ENCODE data around the gene TENT4A. TPM values are rescaled to one million over a fixed set of nuclear protein-coding genes. Genes with fewer than 3 reads are reported as not detected.
A peak's percentile ranks its signal among the peaks of the same experiment; 100 is the strongest.

Gene TENT4A
- total and polyA plus RNA-seq, 7 experiments from 2014 or later: 1.6 to 61.4 (median 50.7) TPM

DNA sequence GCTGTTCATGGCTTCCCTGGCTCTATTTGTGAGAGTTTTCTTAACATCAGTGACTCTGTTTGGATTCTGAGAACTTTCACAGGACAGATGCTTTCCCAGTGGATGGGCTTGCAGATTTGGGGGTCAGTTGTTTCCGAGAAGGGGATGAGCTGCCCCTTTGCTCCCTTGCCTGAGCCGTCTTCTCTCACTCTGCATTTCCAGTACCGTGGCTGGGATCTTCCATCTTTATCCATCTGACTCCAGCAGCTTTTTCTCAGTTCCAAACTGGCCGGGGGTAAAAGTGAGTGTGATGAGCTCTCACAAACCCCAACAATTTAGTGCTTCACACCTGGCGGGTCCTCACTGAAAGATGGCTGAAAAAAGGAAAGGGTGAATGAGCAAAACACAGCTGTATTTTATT, 79.1 kb downstream of the TENT4A start:
- H3K9me3 Mint-ChIP-seq: peaks cover 0 to 4% (median 0%) of the 10 kb centered on the region in 11 donors
- no peaks in the 10 kb centered on the region for H3K4me1 ChIP-seq (ENCODE audit: control insufficient read depth in 2 of 2, insufficient read depth in 2 of 2, low read length in 2 of 2)
- DNase-seq (no peak), ATAC-seq (no peak)
- no peaks in the 10 kb centered on the region for H3K27me3 ChIP-seq (ENCODE audit: control insufficient read depth in 2 of 2, insufficient read depth in 2 of 2, low read length in 2 of 2)
- H3K4me3 ChIP-seq (ENCODE audit: low read length): no peak overlapping the region
- H3K4me1 Mint-ChIP-seq: peaks cover 4 to 16% (median 9%) of the 10 kb centered on the region in 7 donors
- H3K36me3 Mint-ChIP-seq: peaks cover 0 to 4% (median 0%) of the 10 kb centered on the region in 5 donors
- no peak overlapping the region for H3K4me3 Mint-ChIP-seq
- ChIA-PET CTCF (no interaction called here), POLR2A (no interaction called here)
- no peaks in the 10 kb centered on the region for H3K9me3 ChIP-seq (ENCODE audit: control insufficient read depth in 2 of 3, low read length in 3 of 3)
- H3K27ac ChIP-seq (ENCODE audit: low read depth, low read length): no peak overlapping the region
- no peak overlapping the region for H3K27ac Mint-ChIP-seq
- no peaks in the 10 kb centered on the region for H3K36me3 ChIP-seq (ENCODE audit: control insufficient read depth in 2 of 3, insufficient read depth in 3 of 3, low read length in 3 of 3)
- H3K27me3 Mint-ChIP-seq: peaks cover 3 to 22% (median 12%) of the 10 kb centered on the region in 5 donors
- intact Hi-C loops (cut with micrococcal nuclease): no loop called here

DNA sequence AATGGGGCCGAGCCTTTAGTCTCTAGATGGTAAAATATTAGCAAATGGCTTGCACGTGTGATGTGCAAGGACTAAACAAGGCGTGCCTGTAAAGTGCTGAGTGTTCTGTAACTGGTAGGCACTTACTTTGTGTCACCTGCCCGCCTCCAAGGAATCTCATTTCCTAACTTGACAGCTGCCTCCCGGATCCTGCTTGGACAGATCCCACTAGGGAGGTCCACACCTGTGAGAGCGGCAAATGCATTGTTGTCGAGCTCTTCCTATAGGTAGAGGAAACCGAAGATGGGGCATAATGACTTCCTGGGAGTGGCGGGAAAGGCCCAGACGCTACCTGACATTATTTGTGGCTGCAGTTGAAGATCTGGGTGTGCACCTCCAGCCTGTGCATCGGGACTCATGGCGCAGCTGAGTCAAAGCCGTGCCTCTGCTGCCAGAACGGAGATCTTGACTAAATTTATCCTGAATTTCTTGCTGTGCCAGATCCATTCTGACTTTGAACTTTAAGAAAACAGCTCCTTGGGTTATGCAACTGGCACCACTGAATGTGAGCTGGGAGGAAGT, 79.8 kb downstream of the TENT4A start:
- peak overlapping the region in 9 of 10 donors; percentile 5 to 73 (median 53) for H3K4me3 Mint-ChIP-seq
- POLR2A ChIA-PET: no interaction called here
- H3K27me3 ChIP-seq (ENCODE audit: control insufficient read depth in 2 of 2, insufficient read depth in 2 of 2, low read length in 2 of 2): no peaks in the 10 kb centered on the region
- peaks cover 0 to 4% (median 0%) of the 10 kb centered on the region in 11 donors for H3K9me3 Mint-ChIP-seq
- peaks cover 4 to 16% (median 9%) of the 10 kb centered on the region in 7 donors for H3K4me1 Mint-ChIP-seq
- no peak overlapping the region for H3K4me3 ChIP-seq (ENCODE audit: low read length)
- peaks cover 0 to 4% (median 0%) of the 10 kb centered on the region in 5 donors for H3K36me3 Mint-ChIP-seq
- H3K9me3 ChIP-seq (ENCODE audit: control insufficient read depth in 2 of 3, low read length in 3 of 3): no peaks in the 10 kb centered on the region
- peak overlapping the region in 5 of 9 donors; percentile 5 to 85 (median 54) for H3K27ac Mint-ChIP-seq
- no peak overlapping the region for H3K27ac ChIP-seq (ENCODE audit: low read depth, low read length)
- H3K4me1 ChIP-seq (ENCODE audit: control insufficient read depth in 2 of 2, insufficient read depth in 2 of 2, low read length in 2 of 2): no peaks in the 10 kb centered on the region
- ATAC-seq (no peak), DNase-seq (no peak)
- no peaks in the 10 kb centered on the region for H3K36me3 ChIP-seq (ENCODE audit: control insufficient read depth in 2 of 3, insufficient read depth in 3 of 3, low read length in 3 of 3)
- CTCF ChIA-PET: no interaction called here
- intact Hi-C loops (cut with micrococcal nuclease): no loop called here
- H3K27me3 Mint-ChIP-seq: peaks cover 6 to 25% (median 12%) of the 10 kb centered on the region in 5 donors

- intact Hi-C loops (cut with micrococcal nuclease): no loop called here
Observed at GRCh38 chr5:6801236-6801635, 88.0 kb downstream of the TENT4A start.

GRCh38 chr5:6803981-6804550, 90.8 kb downstream of the TENT4A start:
- Histone ChIP-seq H3K4me3 (ENCODE audit: low read length) (no peak overlapping the region), H3K27me3 (ENCODE audit: control insufficient read depth in 2 of 2, insufficient read depth in 2 of 2, low read length in 2 of 2) (no peaks in the 10 kb centered on the region), H3K36me3 (ENCODE audit: control insufficient read depth in 2 of 3, insufficient read depth in 3 of 3, low read length in 3 of 3) (no peaks in the 10 kb centered on the region), H3K27ac (ENCODE audit: low read depth, low read length) (no peak overlapping the region), H3K4me1 (ENCODE audit: control insufficient read depth in 2 of 2, insufficient read depth in 2 of 2, low read length in 2 of 2) (no peaks in the 10 kb centered on the region), H3K9me3 (ENCODE audit: control insufficient read depth in 2 of 3, low read length in 3 of 3) (peaks cover 0 to 5% (median 0%) of the 10 kb centered on the region in 3 experiments)
- Mint-ChIP-seq H3K27ac (no peak overlapping the region), H3K27me3 (peaks cover 11 to 40% (median 19%) of the 10 kb centered on the region in 5 donors), H3K4me1 (no peaks in the 10 kb centered on the region), H3K4me3 (no peak overlapping the region), H3K9me3 (peaks cover 0 to 22% (median 7%) of the 10 kb centered on the region in 11 donors), H3K36me3 (peaks cover 0 to 5% (median 0%) of the 10 kb centered on the region in 5 donors)
- no peak for ATAC-seq
- no peak for DNase-seq
- intact Hi-C loops (cut with micrococcal nuclease): no loop called here
- POLR2A ChIA-PET: no interaction called here
- CTCF ChIA-PET: no interaction called here

More at GRCh38 chr5:6801236-6801635, 88.0 kb downstream of the TENT4A start:
- Mint-ChIP-seq H3K36me3 (peaks cover 0 to 4% (median 0%) of the 10 kb centered on the region in 5 donors), H3K9me3 (peaks cover 0 to 5% (median under 1%) of the 10 kb centered on the region in 11 donors), H3K27me3 (peaks cover 7 to 37% (median 16%) of the 10 kb centered on the region in 5 donors), H3K4me1 (no peaks in the 10 kb centered on the region), H3K4me3 (no peak overlapping the region), H3K27ac (no peak overlapping the region)
- ChIA-PET CTCF (no interaction called here), POLR2A (no interaction called here)
- H3K4me3 ChIP-seq (ENCODE audit: low read length): no peak overlapping the region
- no peak for DNase-seq
- H3K27me3 ChIP-seq (ENCODE audit: control insufficient read depth in 2 of 2, insufficient read depth in 2 of 2, low read length in 2 of 2): no peaks in the 10 kb centered on the region
- H3K36me3 ChIP-seq (ENCODE audit: control insufficient read depth in 2 of 3, insufficient read depth in 3 of 3, low read length in 3 of 3): no peaks in the 10 kb centered on the region
- no peak overlapping the region for H3K27ac ChIP-seq (ENCODE audit: low read depth, low read length)
- H3K4me1 ChIP-seq (ENCODE audit: control insufficient read depth in 2 of 2, insufficient read depth in 2 of 2, low read length in 2 of 2): no peaks in the 10 kb centered on the region
- H3K9me3 ChIP-seq (ENCODE audit: control insufficient read depth in 2 of 3, low read length in 3 of 3): peaks cover 0 to 3% (median 0%) of the 10 kb centered on the region in 3 experiments
- ATAC-seq: no peak

DNA sequence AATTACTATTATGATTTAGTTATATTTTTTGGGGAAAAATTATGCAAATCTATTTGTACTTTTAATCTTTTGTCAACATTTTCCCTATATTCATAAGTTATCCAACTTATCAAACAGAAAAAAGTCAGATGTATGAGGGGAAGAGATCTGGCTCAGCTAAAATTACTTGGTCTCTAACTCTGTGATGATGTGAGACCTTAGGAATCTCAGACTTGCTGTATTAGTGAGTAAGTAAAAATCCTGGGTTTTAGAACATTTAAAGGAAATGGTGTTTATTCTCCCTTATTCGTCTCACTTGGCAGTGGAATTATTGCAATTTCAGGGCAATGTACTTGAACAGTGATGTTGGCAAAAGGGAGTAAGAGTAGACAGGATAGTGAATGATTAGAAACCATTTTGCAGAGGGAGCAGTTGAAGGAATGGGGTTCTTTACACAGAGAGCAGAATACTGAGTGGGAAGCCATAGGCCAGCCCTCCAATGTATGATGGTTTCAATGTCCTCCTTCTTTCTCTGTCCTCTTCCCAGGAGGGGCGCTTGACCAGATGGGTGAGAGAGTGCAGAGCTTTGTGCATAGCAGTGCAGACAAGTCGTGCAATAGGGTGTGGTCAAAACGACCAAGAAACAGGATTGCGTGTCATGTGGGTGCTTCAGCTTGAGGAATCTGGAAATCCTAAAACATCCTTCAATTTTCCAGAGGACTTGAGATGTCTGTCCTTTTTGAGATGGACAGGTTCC, 91.7 kb downstream of the TENT4A start:
- peaks cover 10 to 35% (median 19%) of the 10 kb centered on the region in 5 donors for H3K27me3 Mint-ChIP-seq
- DNase-seq (no peak), ATAC-seq (no peak)
- H3K27ac Mint-ChIP-seq: no peak overlapping the region
- Histone ChIP-seq H3K36me3 (ENCODE audit: control insufficient read depth in 2 of 3, insufficient read depth in 3 of 3, low read length in 3 of 3) (no peaks in the 10 kb centered on the region), H3K27ac (ENCODE audit: low read depth, low read length) (no peak overlapping the region), H3K4me1 (ENCODE audit: control insufficient read depth in 2 of 2, insufficient read depth in 2 of 2, low read length in 2 of 2) (no peaks in the 10 kb centered on the region), H3K9me3 (ENCODE audit: control insufficient read depth in 2 of 3, low read length in 3 of 3) (peaks cover 0 to 5% (median 0%) of the 10 kb centered on the region in 3 experiments), H3K4me3 (ENCODE audit: low read length) (no peak overlapping the region), H3K27me3 (ENCODE audit: control insufficient read depth in 2 of 2, insufficient read depth in 2 of 2, low read length in 2 of 2) (no peaks in the 10 kb centered on the region)
- H3K9me3 Mint-ChIP-seq: peaks cover 0 to 22% (median 7%) of the 10 kb centered on the region in 11 donors
- peaks cover 0 to 5% (median 0%) of the 10 kb centered on the region in 5 donors for H3K36me3 Mint-ChIP-seq
- H3K4me1 Mint-ChIP-seq: no peaks in the 10 kb centered on the region
- ChIA-PET POLR2A (no interaction called here), CTCF (no interaction called here)
- H3K4me3 Mint-ChIP-seq: no peak overlapping the region
- intact Hi-C loops (cut with micrococcal nuclease): no loop called here

DNA sequence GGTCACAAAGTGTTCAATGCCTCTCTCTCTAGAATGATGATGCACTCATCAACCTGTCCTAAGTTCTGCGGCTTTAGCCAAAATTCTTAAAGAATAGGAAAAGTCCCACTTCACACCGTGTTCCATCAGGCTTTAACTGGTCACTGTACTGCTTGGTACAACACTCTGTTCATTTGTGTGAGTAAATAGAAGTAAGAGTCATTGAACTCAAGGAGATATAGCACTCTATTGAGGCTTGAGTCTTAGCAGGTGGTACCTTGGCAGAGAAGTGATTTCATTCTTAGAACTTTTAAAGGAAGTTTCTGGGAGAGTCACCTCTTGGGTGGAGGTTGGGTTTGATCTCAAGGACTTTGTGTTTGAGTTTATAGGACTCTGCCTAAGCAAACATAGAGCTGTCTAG, 92.6 kb downstream of the TENT4A start:
- Mint-ChIP-seq H3K9me3 (peaks cover 0 to 22% (median 7%) of the 10 kb centered on the region in 11 donors), H3K27ac (no peak overlapping the region), H3K4me3 (no peak overlapping the region), H3K36me3 (peaks cover 0 to 5% (median 0%) of the 10 kb centered on the region in 5 donors), H3K27me3 (peaks cover 10 to 36% (median 19%) of the 10 kb centered on the region in 5 donors), H3K4me1 (no peaks in the 10 kb centered on the region)
- H3K4me1 ChIP-seq (ENCODE audit: control insufficient read depth in 2 of 2, insufficient read depth in 2 of 2, low read length in 2 of 2): no peaks in the 10 kb centered on the region
- peaks cover 0 to 5% (median 0%) of the 10 kb centered on the region in 3 experiments for H3K9me3 ChIP-seq (ENCODE audit: control insufficient read depth in 2 of 3, low read length in 3 of 3)
- no peak overlapping the region for H3K4me3 ChIP-seq (ENCODE audit: low read length)
- POLR2A ChIA-PET: no interaction called here
- no peak overlapping the region for H3K27ac ChIP-seq (ENCODE audit: low read depth, low read length)
- DNase-seq (no peak), ATAC-seq (no peak)
- CTCF ChIA-PET: no interaction called here
- intact Hi-C loops (cut with micrococcal nuclease): no loop called here
- H3K27me3 ChIP-seq (ENCODE audit: control insufficient read depth in 2 of 2, insufficient read depth in 2 of 2, low read length in 2 of 2): no peaks in the 10 kb centered on the region
- H3K36me3 ChIP-seq (ENCODE audit: control insufficient read depth in 2 of 3, insufficient read depth in 3 of 3, low read length in 3 of 3): no peaks in the 10 kb centered on the region
